ENCODE results near the gene RIPOR3. TPM values are rescaled to one million over a fixed set of nuclear protein-coding genes. Genes with fewer than 3 reads are reported as not detected.
A peak's percentile ranks its signal among the peaks of the same experiment; 100 is the strongest.
"Not testable (repeated sequence)": the region's sequence is repeated elsewhere in the genome, so short reads cannot be mapped to it uniquely, and the experiment has no call there.

RIPOR3 gene
- total RNA-seq, 4 donors from 2014 or later = 8.2 to 51.2 (median 20.5) TPM

DNA sequence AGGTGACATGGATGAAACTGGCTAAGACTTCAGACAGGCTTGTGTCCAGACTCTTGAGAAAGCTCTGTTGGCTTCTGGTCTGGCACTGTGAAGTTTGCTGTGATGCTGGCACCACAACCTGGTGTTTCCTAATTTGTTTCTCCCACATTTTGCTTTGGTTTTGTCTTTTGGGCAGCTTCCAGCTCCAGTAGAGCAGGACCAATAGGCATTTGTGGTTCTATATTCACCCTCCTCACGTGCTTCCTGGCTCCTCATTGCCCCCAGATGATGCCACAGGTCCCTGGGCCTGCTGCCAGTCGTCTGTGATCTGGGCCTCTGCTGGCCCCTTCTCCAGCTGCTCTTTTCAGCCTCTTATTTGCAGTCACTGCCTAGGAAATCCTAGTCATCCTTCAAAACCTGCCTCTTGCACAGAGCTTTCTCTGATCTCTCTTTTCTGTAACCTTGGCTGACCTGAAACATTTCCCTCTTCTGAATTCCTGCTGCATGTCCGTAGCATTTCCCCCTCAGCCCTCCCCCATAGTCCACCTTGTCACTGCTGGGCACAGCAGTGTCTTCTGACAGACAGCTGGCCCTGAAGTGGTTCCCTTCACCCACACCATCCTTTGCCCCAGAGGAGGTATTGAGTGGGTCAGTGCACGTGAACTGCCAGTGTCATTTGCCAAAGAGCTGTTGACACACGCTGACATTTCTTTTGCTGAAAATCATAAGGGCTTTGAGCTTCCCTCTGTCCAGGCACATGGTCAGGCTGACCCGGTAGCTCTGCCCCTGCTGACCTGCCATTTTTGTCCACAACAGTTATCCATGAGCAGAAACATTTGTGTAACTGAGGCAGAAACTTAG, 118.2 kb downstream of the RIPOR3 start:
- Histone ChIP-seq H3K27me3 (no peaks in the 10 kb centered on the region), H3K9me3 (no peaks in the 10 kb centered on the region), H3K4me3 (no peak overlapping the region), H3K4me1 (peaks cover 0 to 9% (median 3%) of the 10 kb centered on the region in 4 donors), H3K27ac (no peak overlapping the region), H3K36me3 (peaks cover 0 to 58% (median 0%) of the 10 kb centered on the region in 3 donors)
- no peak for TF ChIP-seq POLR2A (IDR thresholded peaks at IDR 0.05)
- TF ChIP-seq, protein P1, sequence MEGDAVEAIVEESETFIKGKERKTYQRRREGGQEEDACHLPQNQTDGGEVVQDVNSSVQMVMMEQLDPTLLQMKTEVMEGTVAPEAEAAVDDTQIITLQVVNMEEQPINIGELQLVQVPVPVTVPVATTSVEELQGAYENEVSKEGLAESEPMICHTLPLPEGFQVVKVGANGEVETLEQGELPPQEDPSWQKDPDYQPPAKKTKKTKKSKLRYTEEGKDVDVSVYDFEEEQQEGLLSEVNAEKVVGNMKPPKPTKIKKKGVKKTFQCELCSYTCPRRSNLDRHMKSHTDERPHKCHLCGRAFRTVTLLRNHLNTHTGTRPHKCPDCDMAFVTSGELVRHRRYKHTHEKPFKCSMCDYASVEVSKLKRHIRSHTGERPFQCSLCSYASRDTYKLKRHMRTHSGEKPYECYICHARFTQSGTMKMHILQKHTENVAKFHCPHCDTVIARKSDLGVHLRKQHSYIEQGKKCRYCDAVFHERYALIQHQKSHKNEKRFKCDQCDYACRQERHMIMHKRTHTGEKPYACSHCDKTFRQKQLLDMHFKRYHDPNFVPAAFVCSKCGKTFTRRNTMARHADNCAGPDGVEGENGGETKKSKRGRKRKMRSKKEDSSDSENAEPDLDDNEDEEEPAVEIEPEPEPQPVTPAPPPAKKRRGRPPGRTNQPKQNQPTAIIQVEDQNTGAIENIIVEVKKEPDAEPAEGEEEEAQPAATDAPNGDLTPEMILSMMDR (IDR thresholded peaks at IDR 0.05) = no peak
- peak in 2 of 3 donors; percentile 16 to 48 for DNase-seq

DNA sequence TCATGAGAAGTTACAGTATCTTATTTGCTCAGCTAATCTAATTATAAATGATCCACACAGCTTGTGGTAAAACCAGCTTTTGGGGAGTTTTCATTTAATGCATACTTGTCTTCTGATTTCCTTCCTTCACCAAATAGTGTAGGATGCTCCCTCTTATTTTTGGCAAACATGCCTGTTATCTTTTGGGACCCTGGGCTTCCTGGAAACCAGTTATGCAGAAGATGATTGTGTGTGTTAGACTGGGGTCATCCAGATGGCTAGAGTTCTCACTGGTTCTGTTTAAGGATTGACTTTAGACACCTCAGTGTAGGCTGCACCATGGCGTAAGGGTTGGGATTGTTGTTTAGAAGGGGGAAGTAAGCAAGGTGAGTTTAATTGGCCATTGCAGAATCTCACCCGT, 119.9 kb downstream of the RIPOR3 start:
- DNase-seq = no peak
- H3K4me3 ChIP-seq = no peak overlapping the region
- H3K9me3 ChIP-seq = no peaks in the 10 kb centered on the region
- H3K36me3 ChIP-seq = peaks cover 0 to 59% (median 0%) of the 10 kb centered on the region in 3 donors
- no peak overlapping the region for H3K27ac ChIP-seq
- no peaks in the 10 kb centered on the region for H3K27me3 ChIP-seq
- H3K4me1 ChIP-seq = peaks cover 0 to 9% (median 3%) of the 10 kb centered on the region in 4 donors
- TF ChIP-seq POLR2A (IDR thresholded peaks at IDR 0.05) = no peak
- TF ChIP-seq, protein P1 (IDR thresholded peaks at IDR 0.05) = no peak

DNA sequence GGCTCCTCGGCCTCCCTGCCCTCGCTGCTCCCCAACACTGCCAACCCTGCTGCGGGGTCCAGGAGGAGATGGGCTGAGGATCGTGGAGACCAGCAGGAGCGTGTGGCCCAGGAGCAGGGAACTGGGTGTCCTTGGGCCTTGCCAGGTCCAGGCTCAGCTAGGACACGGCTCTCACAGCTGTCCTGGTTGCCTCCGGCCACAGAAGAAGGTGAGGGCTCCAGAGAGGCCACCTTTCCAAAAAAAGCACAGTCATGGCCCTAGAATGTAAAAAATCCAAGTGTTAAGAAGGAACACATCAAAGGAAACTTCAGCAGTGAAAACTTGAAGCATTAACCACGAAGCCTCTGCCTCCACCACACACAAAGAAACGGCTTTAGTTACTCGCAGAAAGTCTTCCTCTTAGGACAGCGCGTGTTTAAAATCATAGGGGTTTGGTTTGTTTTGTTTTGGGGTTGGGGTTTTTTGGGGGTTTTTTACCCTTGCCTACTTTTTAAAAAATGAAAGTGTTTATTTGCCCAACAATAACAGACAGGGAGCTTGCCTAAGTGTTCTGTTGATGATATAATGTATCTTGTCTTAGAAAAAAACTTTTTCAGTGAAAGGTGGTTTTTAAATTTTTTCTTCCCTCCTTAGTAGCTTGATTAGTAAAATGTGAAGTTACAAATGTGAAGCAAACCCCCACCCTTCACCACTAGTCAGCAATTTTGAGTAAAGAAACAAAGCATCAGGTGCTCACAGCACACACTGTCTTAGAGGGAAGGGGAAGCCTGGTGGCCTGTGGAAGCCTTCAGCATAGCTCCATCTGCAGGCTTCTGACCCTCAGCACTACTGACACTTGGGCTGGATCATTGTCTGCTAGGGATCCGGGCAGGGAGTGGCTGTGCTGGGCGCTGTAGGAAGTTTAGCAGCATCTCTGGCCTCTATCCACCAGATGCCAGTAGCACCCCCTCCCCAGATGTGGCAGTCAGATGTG, 121.2 kb downstream of the RIPOR3 start:
- Histone ChIP-seq H3K27me3 (no peaks in the 10 kb centered on the region), H3K36me3 (peaks cover 0 to 58% (median 0%) of the 10 kb centered on the region in 3 donors), H3K9me3 (no peaks in the 10 kb centered on the region), H3K27ac (peak overlapping the region in 2 of 4 donors; percentile 11 to 35), H3K4me1 (peaks cover 0 to 9% (median 3%) of the 10 kb centered on the region in 4 donors), H3K4me3 (no peak overlapping the region)
- no peak for TF ChIP-seq POLR2A (IDR thresholded peaks at IDR 0.05)
- TF ChIP-seq, protein P1 (IDR thresholded peaks at IDR 0.05) = peak; percentile 8 to 46 (median 27)
- DNase-seq = peak in 2 of 3 donors; percentile 37 to 71

DNA sequence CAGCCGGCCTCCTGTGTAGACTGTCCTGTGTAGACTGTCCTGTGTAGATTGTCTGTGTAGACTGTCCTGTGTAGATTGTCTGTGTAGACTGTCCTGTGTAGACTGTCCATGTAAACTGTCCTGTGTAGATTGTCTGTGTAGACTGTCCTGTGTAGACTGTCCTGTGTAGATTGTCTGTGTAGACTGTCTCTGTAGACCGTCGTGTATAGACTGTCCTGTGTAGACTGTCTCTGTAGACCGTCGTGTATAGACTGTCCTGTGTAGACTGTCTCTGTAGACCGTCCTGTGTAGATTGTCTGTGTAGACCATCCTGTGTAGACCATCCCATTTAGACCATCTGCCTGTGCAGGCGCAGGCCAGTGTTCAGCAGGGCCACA, 121.9 kb downstream of the RIPOR3 start:
- not testable (repeated sequence) for H3K27me3 ChIP-seq, H3K9me3 ChIP-seq, H3K4me1 ChIP-seq, DNase-seq, H3K4me3 ChIP-seq
- Histone ChIP-seq H3K27ac (peak overlapping the region in 2 of 4 donors; percentile 11 to 35), H3K36me3 (peaks cover 0 to 58% (median 0%) of the 10 kb centered on the region in 3 donors)

DNA sequence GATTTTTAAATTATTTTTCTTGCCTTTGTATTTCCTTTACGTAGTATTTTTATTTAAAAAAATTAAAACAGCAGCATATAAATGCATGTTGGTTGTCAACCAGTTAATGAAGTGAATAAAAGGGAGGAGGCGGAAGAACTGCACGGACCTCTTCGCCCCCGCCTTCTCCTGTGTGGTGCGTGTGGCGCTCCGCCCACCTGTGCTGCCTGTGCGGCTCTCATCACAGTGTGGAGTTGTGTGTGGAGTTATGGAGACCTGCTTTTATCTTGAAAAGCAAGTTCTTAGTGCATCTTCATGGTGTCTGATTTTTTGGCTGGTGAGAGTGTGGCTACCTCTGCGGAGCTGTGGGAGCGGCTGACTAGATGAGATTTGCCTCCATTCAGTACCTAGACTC, 122.8 kb downstream of the RIPOR3 start:
- Histone ChIP-seq H3K4me1 (peaks cover 0 to 9% (median 3%) of the 10 kb centered on the region in 4 donors), H3K4me3 (no peak overlapping the region), H3K9me3 (no peaks in the 10 kb centered on the region), H3K36me3 (peaks cover 0 to 57% (median 0%) of the 10 kb centered on the region in 3 donors), H3K27ac (no peak overlapping the region), H3K27me3 (no peaks in the 10 kb centered on the region)
- DNase-seq = no peak
- TF ChIP-seq POLR2A (IDR thresholded peaks at IDR 0.05) = no peak
- TF ChIP-seq, protein P1 (IDR thresholded peaks at IDR 0.05) = no peak
